ENCODE results near the gene PANK1. TPM values are rescaled to one million over a fixed set of nuclear protein-coding genes. Genes with fewer than 3 reads are reported as not detected.

Gene PANK1
- total RNA-seq, 2 experiments from 2014 or later = 6.4 to 7.0 TPM

DNA sequence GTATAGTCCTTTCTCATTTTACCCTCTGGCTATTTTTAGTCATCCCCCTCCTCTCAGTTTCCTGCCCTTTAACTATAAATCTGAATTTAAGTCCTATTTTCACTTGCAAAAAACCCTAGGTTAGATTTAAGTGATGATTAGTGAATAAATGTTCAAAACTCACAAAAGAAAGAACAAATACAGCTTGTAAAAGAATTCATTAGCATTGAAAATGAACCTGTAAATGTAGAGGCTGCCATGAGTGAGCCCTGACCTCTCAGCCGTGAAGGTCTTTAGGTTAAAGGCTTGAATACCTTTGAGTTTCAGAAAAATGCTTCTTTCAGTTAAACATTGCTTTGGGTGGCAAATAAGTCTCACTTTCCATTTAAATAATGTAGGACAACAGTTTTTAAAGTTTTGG lies 107.7 kb downstream of the PANK1 start:
- POLR2A ChIA-PET = no interaction called here
- Mint-ChIP-seq H3K4me1 (ENCODE audit: low read depth) (peaks cover 12% of the 10 kb centered on the region), H3K4me3 (no peak overlapping the region), H3K27me3 (ENCODE audit: low read depth) (peaks cover 60% of the 10 kb centered on the region), H3K27ac (no peak overlapping the region), H3K36me3 (ENCODE audit: low read depth) (no peaks in the 10 kb centered on the region), H3K9me3 (ENCODE audit: insufficient read depth) (no peaks in the 10 kb centered on the region)
- no peak for DNase-seq
- ATAC-seq = no peak
- CTCF ChIA-PET = no interaction called here

DNA sequence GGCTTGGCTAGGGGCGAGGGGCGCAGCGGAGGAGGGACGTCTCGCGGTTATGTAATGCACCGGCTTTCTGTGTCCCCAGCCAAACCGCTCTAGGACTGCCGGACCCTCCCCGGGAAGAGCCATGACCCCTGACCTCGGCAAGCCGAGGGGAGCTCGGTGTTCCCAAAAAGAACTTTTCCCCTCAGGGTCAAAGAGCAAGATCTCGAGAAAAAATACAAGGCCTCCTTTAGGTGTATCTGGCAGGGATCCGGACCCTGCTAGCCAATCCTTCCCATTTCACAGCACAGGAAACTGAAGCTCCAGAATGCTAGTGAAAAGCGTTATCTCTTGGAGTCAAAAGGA lies 109.1 kb downstream of the PANK1 start:
- Mint-ChIP-seq H3K27ac (no peak overlapping the region), H3K36me3 (ENCODE audit: low read depth) (no peaks in the 10 kb centered on the region), H3K9me3 (ENCODE audit: insufficient read depth) (no peaks in the 10 kb centered on the region), H3K4me1 (ENCODE audit: low read depth) (peaks cover 12% of the 10 kb centered on the region), H3K4me3 (no peak overlapping the region), H3K27me3 (ENCODE audit: low read depth) (peaks cover 70% of the 10 kb centered on the region)
- POLR2A ChIA-PET = no interaction called here
- no peak for ATAC-seq
- CTCF ChIA-PET = interaction anchor here (1.4 kb wide), 1 partner anchor 241 kb away, joined by 3 read pairs; no protein-coding TSS in a partner anchor
- no peak for DNase-seq

- H3K36me3 Mint-ChIP-seq (ENCODE audit: low read depth) = no peaks in the 10 kb centered on the region
- DNase-seq = no peak
- POLR2A ChIA-PET = interaction anchor here (0.5 kb wide), 1 partner anchor 321 kb away, joined by 3 read pairs; no protein-coding TSS in a partner anchor
These were observed 109.7 kb downstream of the PANK1 start, which contains the start of gene SLC16A12 for GRCh38 chr10:89535171-89536012. TSS of gene SLC16A12 (minus strand) at chr10:89535594. CDS start at chr10:89462578, 73,016 bp downstream.

GRCh38 chr10:89534826-89535166 lies 110.2 kb downstream of the PANK1 start:
- Mint-ChIP-seq H3K36me3 (ENCODE audit: low read depth) (no peaks in the 10 kb centered on the region), H3K9me3 (ENCODE audit: insufficient read depth) (no peaks in the 10 kb centered on the region), H3K27ac (no peak overlapping the region), H3K4me1 (ENCODE audit: low read depth) (peaks cover 12% of the 10 kb centered on the region), H3K4me3 (peak overlapping the region; percentile 9), H3K27me3 (ENCODE audit: low read depth) (peaks cover 67% of the 10 kb centered on the region)
- ChIA-PET CTCF (interaction anchor here (1.4 kb wide), 1 partner anchor 239 kb away, joined by 3 read pairs; no protein-coding TSS in a partner anchor), POLR2A (no interaction called here)
- DNase-seq = no peak
- ATAC-seq = no peak

More at GRCh38 chr10:89535171-89536012, 109.7 kb downstream of the PANK1 start, which contains the start of gene SLC16A12:
- ATAC-seq = peak; percentile 70
- CTCF ChIA-PET = interaction anchor here (1.4 kb wide), 1 partner anchor 240 kb away, joined by 3 read pairs; no protein-coding TSS in a partner anchor
- H3K27me3 Mint-ChIP-seq (ENCODE audit: low read depth) = peaks cover 69% of the 10 kb centered on the region
- no peaks in the 10 kb centered on the region for H3K9me3 Mint-ChIP-seq (ENCODE audit: insufficient read depth)
- H3K27ac Mint-ChIP-seq = no peak within 1 kb of the TSS
- peaks cover 12% of the 10 kb centered on the region for H3K4me1 Mint-ChIP-seq (ENCODE audit: low read depth)
- H3K4me3 Mint-ChIP-seq = peak within 1 kb of the TSS; percentile 9

Small RNAs within 50 kb of the gene (microRNA-seq; reads per million reads assigned to microRNA genes)
- 629 reads per million, percentile 79 among the genes with 10 or more reads in this experiment for gene MIR107

Other genes with a start within 250 kb of the PANK1 start
- gene IFIT5, start 230.7 kb downstream of the PANK1 start, total RNA-seq = 10 to 100 TPM; 22.5 to 22.7 TPM
- gene SLC16A12, start 109.6 kb downstream of the PANK1 start, total RNA-seq = not detected
- gene KIF20B, start 56.3 kb upstream of the PANK1 start, total RNA-seq = 10 to 100 TPM; 68.9 to 78.4 TPM